Measurements from ENCODE around the gene KCMF1. TPM values are rescaled to one million over a fixed set of nuclear protein-coding genes. Genes with fewer than 3 reads are reported as not detected.

KCMF1 gene
- total RNA-seq, 4 donors from 2014 or later = 52.0 to 75.2 (median 63.5) TPM

DNA sequence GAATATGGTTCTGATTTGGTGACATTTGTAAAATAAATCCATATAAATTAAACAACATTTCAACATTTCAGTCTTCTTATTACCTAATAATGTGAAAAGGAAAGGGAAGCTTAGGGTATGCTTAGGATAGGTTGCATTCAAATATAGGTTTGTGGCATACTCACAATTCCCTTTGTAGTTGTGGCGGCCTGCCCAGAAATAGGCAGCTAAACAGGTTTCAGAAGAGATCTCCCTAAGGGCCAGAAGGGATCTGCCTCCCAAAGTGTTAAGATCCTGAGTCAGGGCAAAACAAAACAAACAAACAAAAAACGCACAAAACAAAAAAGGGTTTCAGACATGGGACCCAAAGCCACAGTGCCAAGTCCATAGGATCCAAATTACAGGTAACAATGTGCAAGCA, 120.9 kb downstream of the KCMF1 start:
- TF ChIP-seq, protein P1, sequence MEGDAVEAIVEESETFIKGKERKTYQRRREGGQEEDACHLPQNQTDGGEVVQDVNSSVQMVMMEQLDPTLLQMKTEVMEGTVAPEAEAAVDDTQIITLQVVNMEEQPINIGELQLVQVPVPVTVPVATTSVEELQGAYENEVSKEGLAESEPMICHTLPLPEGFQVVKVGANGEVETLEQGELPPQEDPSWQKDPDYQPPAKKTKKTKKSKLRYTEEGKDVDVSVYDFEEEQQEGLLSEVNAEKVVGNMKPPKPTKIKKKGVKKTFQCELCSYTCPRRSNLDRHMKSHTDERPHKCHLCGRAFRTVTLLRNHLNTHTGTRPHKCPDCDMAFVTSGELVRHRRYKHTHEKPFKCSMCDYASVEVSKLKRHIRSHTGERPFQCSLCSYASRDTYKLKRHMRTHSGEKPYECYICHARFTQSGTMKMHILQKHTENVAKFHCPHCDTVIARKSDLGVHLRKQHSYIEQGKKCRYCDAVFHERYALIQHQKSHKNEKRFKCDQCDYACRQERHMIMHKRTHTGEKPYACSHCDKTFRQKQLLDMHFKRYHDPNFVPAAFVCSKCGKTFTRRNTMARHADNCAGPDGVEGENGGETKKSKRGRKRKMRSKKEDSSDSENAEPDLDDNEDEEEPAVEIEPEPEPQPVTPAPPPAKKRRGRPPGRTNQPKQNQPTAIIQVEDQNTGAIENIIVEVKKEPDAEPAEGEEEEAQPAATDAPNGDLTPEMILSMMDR (IDR thresholded peaks at IDR 0.05) = no peak
- DNase-seq (ENCODE audit: low spot score) = no peak
- ATAC-seq (ENCODE audit: low FRiP score) = no peak

DNA sequence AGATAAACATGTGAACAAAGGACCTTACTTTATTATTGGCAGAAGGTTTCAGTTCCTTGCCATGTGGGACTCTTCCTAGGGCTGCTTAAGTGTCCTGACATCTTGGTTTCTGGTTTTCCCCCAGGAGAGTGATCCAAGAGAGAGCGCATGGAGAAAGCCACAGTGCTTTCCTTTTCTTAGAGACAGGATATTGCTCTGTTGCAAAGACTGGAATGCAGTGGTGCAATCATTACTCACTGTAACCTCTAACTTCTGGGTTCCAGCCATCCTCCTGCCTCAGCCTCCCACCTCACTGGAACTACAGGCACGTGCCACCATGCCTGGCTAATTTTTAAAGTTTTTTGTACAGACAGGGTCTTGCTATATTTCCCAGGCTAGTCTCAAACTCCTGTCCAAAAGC, 124.1 kb downstream of the KCMF1 start:
- no peak for ATAC-seq (ENCODE audit: low FRiP score)
- TF ChIP-seq, protein P1 (IDR thresholded peaks at IDR 0.05) = no peak
- DNase-seq (ENCODE audit: low spot score) = no peak

DNA sequence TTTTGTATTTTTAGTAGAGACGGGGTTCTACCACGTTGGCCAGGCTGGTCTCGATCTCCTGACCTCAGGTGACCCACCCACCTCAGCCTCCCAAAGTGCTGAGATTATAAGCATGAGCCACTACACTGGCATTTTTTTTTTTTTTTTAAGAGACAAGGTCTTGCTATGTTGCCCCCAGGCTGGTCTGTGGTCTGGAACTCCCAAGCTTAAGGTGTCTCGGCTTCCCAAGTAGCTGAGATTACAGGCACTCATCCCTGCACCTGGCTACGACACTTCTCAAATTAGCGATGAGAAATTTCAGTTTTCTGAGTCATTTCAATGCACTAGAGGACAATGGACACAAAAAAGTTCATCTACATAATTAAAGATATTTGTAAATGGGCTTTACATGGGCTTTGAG, 125.7 kb downstream of the KCMF1 start:
- ATAC-seq (ENCODE audit: low FRiP score) (no peak), DNase-seq (ENCODE audit: low spot score) (no peak)
- TF ChIP-seq, protein P1 (IDR thresholded peaks at IDR 0.05) = no peak

DNA sequence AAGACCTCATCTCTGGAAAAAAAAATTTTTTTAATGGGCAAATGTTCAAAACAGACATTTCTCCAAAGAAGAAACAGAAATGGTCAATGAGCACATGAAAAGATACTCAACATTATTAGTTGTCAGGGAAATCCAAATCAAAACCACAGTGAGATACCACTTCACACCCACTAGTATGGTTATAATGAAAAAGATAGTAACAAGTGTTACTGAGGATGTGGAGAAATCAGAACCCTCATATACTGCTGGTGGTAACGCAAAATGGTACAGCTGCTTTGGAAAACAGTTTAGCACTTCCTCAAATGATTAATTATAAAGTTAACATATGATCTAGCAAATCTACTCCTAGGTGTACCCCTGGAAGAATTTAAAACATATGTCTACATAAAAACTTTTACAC, 133.3 kb downstream of the KCMF1 start:
- TF ChIP-seq, protein P1 (IDR thresholded peaks at IDR 0.05) = no peak
- DNase-seq (ENCODE audit: low spot score) (no peak), ATAC-seq (ENCODE audit: low FRiP score) (no peak)

DNA sequence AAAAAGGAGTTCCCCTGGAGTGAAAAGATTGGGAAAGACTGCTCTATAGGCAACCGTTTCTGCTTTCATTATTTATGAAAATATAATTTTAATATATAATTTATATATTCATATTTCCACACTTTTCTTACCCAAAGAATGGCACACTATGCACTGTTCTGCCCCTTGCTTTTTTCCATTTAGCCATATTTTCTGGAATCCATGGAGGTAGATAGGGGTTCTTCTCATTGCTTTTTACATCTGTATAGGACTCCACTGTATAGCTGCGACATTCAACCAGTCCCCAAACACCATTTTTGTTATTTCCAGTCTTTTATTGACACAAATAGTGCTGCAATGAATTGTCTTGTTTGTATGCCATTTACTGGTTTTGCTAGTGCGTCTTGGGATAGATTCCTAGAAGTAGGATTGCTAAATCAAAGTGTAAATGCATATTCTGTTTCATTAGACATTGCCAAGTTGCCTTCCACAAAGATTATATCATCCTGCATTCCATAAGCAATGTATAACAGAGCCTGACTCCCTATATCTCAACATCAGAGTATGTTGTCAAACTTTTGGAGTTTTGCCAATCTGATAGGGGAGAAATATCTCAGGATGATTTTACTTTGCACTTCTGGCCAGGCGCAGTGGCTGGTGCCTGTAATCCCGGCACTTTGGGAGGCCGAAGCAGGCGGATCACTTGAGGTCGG, 135.7 kb downstream of the KCMF1 start:
- TF ChIP-seq, protein P1 (IDR thresholded peaks at IDR 0.05) = no peak
- no peak for ATAC-seq (ENCODE audit: low FRiP score)
- no peak for DNase-seq (ENCODE audit: low spot score)

Small RNA genes within 50 kb of the gene (small RNA-seq; reads per million reads assigned to genes)
- not detected for gene AC078974.1

Other genes with a start within 250 kb of the KCMF1 start
- gene TRABD2A, start 90.1 kb upstream of the KCMF1 start, total RNA-seq = 1 to 10 TPM; 5.3 to 9.0 (median 6.4) TPM
- 1,000 to 10,000 TPM; 2,816 to 4,346 (median 4,048) TPM for gene TMSB10, start 65.5 kb upstream of the KCMF1 start, total RNA-seq
- 10 to 100 TPM in 1 of 4 donors, 1 to 10 TPM in 3; 2.1 to 14.0 (median 3.9) TPM for gene TCF7L1, start 162.2 kb downstream of the KCMF1 start, total RNA-seq